OCI-LY3 (cell line): Measurements from ENCODE around the gene RPS29.

Source experiments
- EZH2phosphoT487 ChIP-seq: fragments of 200-600 bp; shearing (Covaris generic); IDR thresholded peaks from 2 replicates; pipeline ENCODE4 v1.6.1; 2018; ENCODE audit warnings: antibody characterized with exemption, mixed run types, low read depth
- TF ChIP-seq, protein P1 (sequence below): fragments of 200-600, 300-600 bp; sonication (generic); IDR thresholded peaks from 2 replicates; pipeline ENCODE4 v1.5.1; 2014; ENCODE audit warnings: antibody characterized with exemption, low read length, low read depth

DNA sequence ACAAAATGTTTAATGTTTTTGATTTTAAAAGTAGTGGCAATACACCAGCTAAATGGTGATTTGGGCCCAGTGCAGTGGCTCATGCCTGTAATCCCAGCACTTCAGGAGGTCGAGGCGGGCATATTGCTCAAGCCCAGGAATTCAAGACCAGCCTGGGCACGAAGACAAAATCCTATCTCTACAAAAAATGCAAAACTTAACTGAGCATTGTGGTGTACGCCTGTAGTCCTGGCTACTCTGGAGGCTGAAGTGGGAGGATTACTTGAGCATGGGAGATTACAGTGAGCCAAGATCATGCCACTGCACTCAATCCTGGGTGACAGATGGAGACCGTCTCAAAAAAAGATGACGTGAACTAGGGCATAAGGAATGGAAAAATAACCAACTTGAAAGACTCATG lies 29.6 kb upstream of the RPS29 start:
- no peak for TF ChIP-seq EZH2phosphoT487
- TF ChIP-seq, protein P1, sequence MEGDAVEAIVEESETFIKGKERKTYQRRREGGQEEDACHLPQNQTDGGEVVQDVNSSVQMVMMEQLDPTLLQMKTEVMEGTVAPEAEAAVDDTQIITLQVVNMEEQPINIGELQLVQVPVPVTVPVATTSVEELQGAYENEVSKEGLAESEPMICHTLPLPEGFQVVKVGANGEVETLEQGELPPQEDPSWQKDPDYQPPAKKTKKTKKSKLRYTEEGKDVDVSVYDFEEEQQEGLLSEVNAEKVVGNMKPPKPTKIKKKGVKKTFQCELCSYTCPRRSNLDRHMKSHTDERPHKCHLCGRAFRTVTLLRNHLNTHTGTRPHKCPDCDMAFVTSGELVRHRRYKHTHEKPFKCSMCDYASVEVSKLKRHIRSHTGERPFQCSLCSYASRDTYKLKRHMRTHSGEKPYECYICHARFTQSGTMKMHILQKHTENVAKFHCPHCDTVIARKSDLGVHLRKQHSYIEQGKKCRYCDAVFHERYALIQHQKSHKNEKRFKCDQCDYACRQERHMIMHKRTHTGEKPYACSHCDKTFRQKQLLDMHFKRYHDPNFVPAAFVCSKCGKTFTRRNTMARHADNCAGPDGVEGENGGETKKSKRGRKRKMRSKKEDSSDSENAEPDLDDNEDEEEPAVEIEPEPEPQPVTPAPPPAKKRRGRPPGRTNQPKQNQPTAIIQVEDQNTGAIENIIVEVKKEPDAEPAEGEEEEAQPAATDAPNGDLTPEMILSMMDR: no peak
